Duodenal mucosa (tissue), 2 donors: ENCODE results near the gene COG7.
"Not testable (repeated sequence)": the region's sequence is repeated elsewhere in the genome, so short reads cannot be mapped to it uniquely, and the experiment has no call there.

Experiments used
- H3K27ac ChIP-seq: one replicate; pipeline ENCODE4 v1.7.0; 2013; ENCODE audit warnings: low read depth, low read length
- H3K27me3 ChIP-seq, 2 donors: one replicate each; pipeline ENCODE4 v1.7.0; 2013; ENCODE audit warnings: low read length in 2 of 2, control low read depth in 1 of 2; ENCODE audit not compliant: insufficient read depth in 2 of 2, control insufficient read depth in 1 of 2
- H3K36me3 ChIP-seq, 2 donors: one replicate each; pipeline ENCODE4 v1.7.0; 2013; ENCODE audit warnings: low read length in 2 of 2, control low read depth in 1 of 2; ENCODE audit not compliant: insufficient read depth in 2 of 2, control insufficient read depth in 1 of 2
- H3K4me1 ChIP-seq, 2 donors: one replicate each; pipeline ENCODE4 v1.7.0; 2013; ENCODE audit warnings: low read length in 2 of 2, control low read depth in 1 of 2; ENCODE audit not compliant: insufficient read depth in 2 of 2, control insufficient read depth in 1 of 2
- H3K4me3 ChIP-seq, 2 donors: one replicate each; pipeline ENCODE4 v1.7.0; 2013; ENCODE audit warnings: low read length in 2 of 2, low read depth in 1 of 2
- H3K9ac ChIP-seq, 2 donors: one replicate each; pipeline ENCODE4 v1.7.0; 2013; ENCODE audit warnings: low read length in 2 of 2, low read depth in 1 of 2
- H3K9me3 ChIP-seq, 2 donors: one replicate each; pipeline ENCODE4 v1.7.0; 2013; ENCODE audit warnings: low read length in 2 of 2, control low read depth in 1 of 2; ENCODE audit not compliant: control insufficient read depth in 1 of 2

COG7 gene

GRCh38 chr16:23478566-23478965, 25.6 kb upstream of the COG7 start:
- H3K4me1 ChIP-seq, result no peaks in the 10 kb centered on the region
- no peaks in the 10 kb centered on the region for H3K27me3 ChIP-seq
- H3K36me3 ChIP-seq, result peaks cover 38 to 89% of the 10 kb centered on the region in 2 donors
- H3K9me3 ChIP-seq, result no peaks in the 10 kb centered on the region
- H3K4me3 ChIP-seq, result no peak overlapping the region
- no peak overlapping the region for H3K27ac ChIP-seq
- no peak overlapping the region for H3K9ac ChIP-seq

- H3K36me3 ChIP-seq, result peaks cover 38 to 69% of the 10 kb centered on the region in 2 donors
These were observed 23.3 kb upstream of the COG7 start for GRCh38 chr16:23476289-23476688.

GRCh38 chr16:23469814-23470213, 16.8 kb upstream of the COG7 start:
- Histone ChIP-seq H3K4me3 (no peak overlapping the region), H3K27me3 (no peaks in the 10 kb centered on the region), H3K27ac (no peak overlapping the region), H3K9ac (no peak overlapping the region), H3K4me1 (no peaks in the 10 kb centered on the region), H3K36me3 (peaks cover 32 to 66% of the 10 kb centered on the region in 2 donors), H3K9me3 (no peaks in the 10 kb centered on the region)

More at GRCh38 chr16:23476289-23476688, 23.3 kb upstream of the COG7 start:
- H3K9me3 ChIP-seq, result no peaks in the 10 kb centered on the region
- no peak overlapping the region for H3K9ac ChIP-seq
- no peaks in the 10 kb centered on the region for H3K4me1 ChIP-seq
- H3K27me3 ChIP-seq, result no peaks in the 10 kb centered on the region
- no peak overlapping the region for H3K27ac ChIP-seq
- H3K4me3 ChIP-seq, result no peak overlapping the region

- H3K4me3 ChIP-seq, result no peak overlapping the region
- H3K27ac ChIP-seq, result no peak overlapping the region
- H3K9me3 ChIP-seq, result no peaks in the 10 kb centered on the region
- peaks cover 28 to 59% of the 10 kb centered on the region in 2 donors for H3K36me3 ChIP-seq
- H3K27me3 ChIP-seq, result no peaks in the 10 kb centered on the region
- no peak overlapping the region for H3K9ac ChIP-seq
- H3K4me1 ChIP-seq, result no peaks in the 10 kb centered on the region
These were observed 13.3 kb upstream of the COG7 start for GRCh38 chr16:23466162-23466885.

- H3K36me3 ChIP-seq, result peaks cover 27 to 52% of the 10 kb centered on the region in 2 donors
- no peaks in the 10 kb centered on the region for H3K4me1 ChIP-seq
- H3K27ac ChIP-seq, result no peak overlapping the region
- no peaks in the 10 kb centered on the region for H3K9me3 ChIP-seq
- H3K4me3 ChIP-seq, result no peak overlapping the region
- H3K9ac ChIP-seq, result no peak overlapping the region
- no peaks in the 10 kb centered on the region for H3K27me3 ChIP-seq
These were observed 12.2 kb upstream of the COG7 start for GRCh38 chr16:23465179-23465578.

GRCh38 chr16:23464196-23464595, 11.2 kb upstream of the COG7 start:
- Histone ChIP-seq H3K4me3 (no peak overlapping the region), H3K9ac (no peak overlapping the region), H3K36me3 (peaks cover 17 to 42% of the 10 kb centered on the region in 2 donors), H3K27me3 (no peaks in the 10 kb centered on the region), H3K4me1 (no peaks in the 10 kb centered on the region), H3K27ac (no peak overlapping the region), H3K9me3 (no peaks in the 10 kb centered on the region)

- H3K36me3 ChIP-seq, result peaks cover 11 to 35% of the 10 kb centered on the region in 2 donors
- not testable (repeated sequence) for H3K27ac ChIP-seq, H3K9me3 ChIP-seq, H3K4me1 ChIP-seq, H3K27me3 ChIP-seq, H3K4me3 ChIP-seq, H3K9ac ChIP-seq
These were observed 10.0 kb upstream of the COG7 start for GRCh38 chr16:23462994-23463393.

- Histone ChIP-seq H3K4me3 (peak overlapping the region; percentile 91 to 99), H3K4me1 (peaks cover 4 to 21% of the 10 kb centered on the region in 2 donors), H3K9ac (peak overlapping the region; percentile 89 to 95), H3K9me3 (no peaks in the 10 kb centered on the region), H3K36me3 (no peaks in the 10 kb centered on the region), H3K27me3 (no peaks in the 10 kb centered on the region), H3K27ac (no peak overlapping the region)
These were observed 506 bp upstream of the COG7 start for GRCh38 chr16:23453338-23454052.

- peaks cover 9 to 21% of the 10 kb centered on the region in 2 donors for H3K4me1 ChIP-seq
These were observed 793 bp downstream of the COG7 start for GRCh38 chr16:23452221-23452571.

GRCh38 chr16:23448392-23448791, 4.6 kb downstream of the COG7 start:
- no peak overlapping the region for H3K9ac ChIP-seq
- no peak overlapping the region for H3K27ac ChIP-seq
- peaks cover 9 to 14% of the 10 kb centered on the region in 2 donors for H3K4me1 ChIP-seq
- peaks cover 8 to 20% of the 10 kb centered on the region in 2 donors for H3K36me3 ChIP-seq
- no peak overlapping the region for H3K4me3 ChIP-seq
- no peaks in the 10 kb centered on the region for H3K9me3 ChIP-seq
- H3K27me3 ChIP-seq, result no peaks in the 10 kb centered on the region

More at GRCh38 chr16:23452221-23452571, 793 bp downstream of the COG7 start:
- Histone ChIP-seq H3K27ac (no peak overlapping the region), H3K4me3 (peak overlapping the region; percentile 91 to 99), H3K9ac (peak overlapping the region; percentile 89 to 95), H3K36me3 (no peaks in the 10 kb centered on the region), H3K9me3 (no peaks in the 10 kb centered on the region), H3K27me3 (no peaks in the 10 kb centered on the region)
